ENCODE measurements around the gene SPRED2.
"Not testable (repeated sequence)": the region's sequence is repeated elsewhere in the genome, so short reads cannot be mapped to it uniquely, and the experiment has no call there.

The SPRED2 gene

GRCh38 chr2:65326276-65326675 lies 106.1 kb downstream of the SPRED2 start:
- H3K4me3 ChIP-seq (ENCODE audit: low read depth, low read length): no peak overlapping the region
- no peak for TF ChIP-seq CTCF (IDR thresholded peaks at IDR 0.05; ENCODE audit: low read depth, low read length, missing control alignments)
- DNase-seq (ENCODE audit: low read depth): no peak

- no peak overlapping the region for H3K4me3 ChIP-seq (ENCODE audit: low read depth, low read length)
- no peak for DNase-seq (ENCODE audit: low read depth)
- TF ChIP-seq CTCF (IDR thresholded peaks at IDR 0.05; ENCODE audit: low read depth, low read length, missing control alignments): no peak
Measured at GRCh38 chr2:65325066-65325465, 107.3 kb downstream of the SPRED2 start.

- no peak for TF ChIP-seq CTCF (IDR thresholded peaks at IDR 0.05; ENCODE audit: low read depth, low read length, missing control alignments)
- DNase-seq (ENCODE audit: low read depth): no peak
- H3K4me3 ChIP-seq (ENCODE audit: low read depth, low read length): no peak overlapping the region
Measured at GRCh38 chr2:65320946-65321345, 111.5 kb downstream of the SPRED2 start.

- no peak overlapping the region for H3K4me3 ChIP-seq (ENCODE audit: low read depth, low read length)
- TF ChIP-seq CTCF (IDR thresholded peaks at IDR 0.05; ENCODE audit: low read depth, low read length, missing control alignments): peak; percentile 66
- DNase-seq (ENCODE audit: low read depth): no peak
Measured at GRCh38 chr2:65320042-65320725, 112.2 kb downstream of the SPRED2 start.

GRCh38 chr2:65319674-65320041 lies 112.7 kb downstream of the SPRED2 start:
- no peak for TF ChIP-seq CTCF (IDR thresholded peaks at IDR 0.05; ENCODE audit: low read depth, low read length, missing control alignments)

GRCh38 chr2:65319072-65319673 lies 113.2 kb downstream of the SPRED2 start:
- no peak for TF ChIP-seq CTCF (IDR thresholded peaks at IDR 0.05; ENCODE audit: low read depth, low read length, missing control alignments)
- no peak overlapping the region for H3K4me3 ChIP-seq (ENCODE audit: low read depth, low read length)
- DNase-seq (ENCODE audit: low read depth): no peak

More at GRCh38 chr2:65319674-65320041, 112.7 kb downstream of the SPRED2 start:
- no peak overlapping the region for H3K4me3 ChIP-seq (ENCODE audit: low read depth, low read length)
- no peak for DNase-seq (ENCODE audit: low read depth)

- no peak for DNase-seq (ENCODE audit: low read depth)
- TF ChIP-seq CTCF (IDR thresholded peaks at IDR 0.05; ENCODE audit: low read depth, low read length, missing control alignments): no peak
- H3K4me3 ChIP-seq (ENCODE audit: low read depth, low read length): no peak overlapping the region
Measured at GRCh38 chr2:65317841-65318240, 114.6 kb downstream of the SPRED2 start.

GRCh38 chr2:65317351-65317750 lies 115.0 kb downstream of the SPRED2 start:
- DNase-seq (ENCODE audit: low read depth); H3K4me3 ChIP-seq (ENCODE audit: low read depth, low read length): not testable (repeated sequence)
